GM19043 (cell line): ENCODE results near the gene FHIT.

Experiments
- ATAC-seq: cut with Tn5 transposase; IDR thresholded peaks from one replicate; pipeline ENCODE4 v1.9.1; 2021; ENCODE audit warnings: low read depth; ENCODE audit not compliant: unreplicated experiment

FHIT gene

DNA sequence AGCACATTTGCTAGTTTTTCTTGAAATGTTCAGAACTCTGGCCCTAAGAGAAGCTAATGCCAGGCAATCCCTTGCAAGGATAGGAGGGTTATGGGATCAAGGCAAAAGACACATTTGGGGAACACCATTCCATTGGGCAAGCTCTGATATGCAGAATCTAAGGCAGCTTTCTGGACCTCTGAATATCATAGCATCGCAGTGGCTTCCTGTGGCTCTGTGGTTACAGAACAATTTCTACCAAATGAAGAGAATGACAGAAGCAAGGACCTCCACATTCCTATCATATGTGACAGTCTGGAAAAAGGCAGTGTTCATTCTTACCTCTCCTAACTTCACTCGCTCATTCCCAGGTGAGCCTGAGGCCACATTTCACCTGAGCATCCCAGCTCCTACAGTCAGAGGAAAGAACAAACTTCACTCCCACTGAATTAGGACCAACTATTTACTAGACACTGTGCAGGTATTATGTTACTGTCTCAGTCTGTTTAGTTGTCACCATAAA, 1365.3 kb downstream of the FHIT start:
- ATAC-seq, result no peak

DNA sequence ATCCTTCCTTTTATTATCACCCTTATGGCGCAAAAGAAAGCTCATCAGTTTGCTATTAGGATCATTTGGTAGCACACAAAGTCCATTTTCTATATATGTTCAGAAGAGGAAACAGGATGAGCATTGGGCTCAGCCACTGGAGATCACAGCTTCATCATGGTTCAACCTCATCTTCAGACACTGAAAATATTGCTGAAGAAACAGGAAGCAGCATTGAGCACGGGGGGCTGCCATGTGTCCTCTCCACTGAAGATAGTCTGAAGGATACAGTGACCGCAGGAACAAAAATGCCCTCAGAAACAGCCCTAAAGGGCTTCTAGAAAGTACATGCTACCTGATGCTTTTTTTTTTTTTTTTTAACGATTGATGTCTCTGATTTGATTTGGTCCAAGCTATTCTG, 1366.2 kb downstream of the FHIT start:
- no peak for ATAC-seq

DNA sequence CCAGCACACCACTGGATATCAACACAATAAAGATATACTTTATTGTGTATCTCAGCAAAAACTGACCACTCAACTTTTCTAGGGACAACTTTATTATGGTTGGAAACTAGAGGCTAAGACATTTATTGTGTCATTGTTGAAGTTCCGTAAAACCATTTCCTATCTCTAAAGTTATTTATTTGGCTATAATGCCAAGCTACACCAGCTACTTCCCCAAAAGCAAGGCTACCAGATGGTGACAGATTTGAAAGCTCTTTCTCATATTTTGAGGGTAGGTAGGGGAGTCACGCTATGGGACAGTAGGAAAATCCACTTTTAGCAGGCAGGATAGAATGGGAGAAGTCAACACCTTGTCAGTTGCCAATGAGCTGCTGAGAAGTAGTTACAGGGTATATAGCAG, 1366.8 kb downstream of the FHIT start:
- ATAC-seq, result no peak

DNA sequence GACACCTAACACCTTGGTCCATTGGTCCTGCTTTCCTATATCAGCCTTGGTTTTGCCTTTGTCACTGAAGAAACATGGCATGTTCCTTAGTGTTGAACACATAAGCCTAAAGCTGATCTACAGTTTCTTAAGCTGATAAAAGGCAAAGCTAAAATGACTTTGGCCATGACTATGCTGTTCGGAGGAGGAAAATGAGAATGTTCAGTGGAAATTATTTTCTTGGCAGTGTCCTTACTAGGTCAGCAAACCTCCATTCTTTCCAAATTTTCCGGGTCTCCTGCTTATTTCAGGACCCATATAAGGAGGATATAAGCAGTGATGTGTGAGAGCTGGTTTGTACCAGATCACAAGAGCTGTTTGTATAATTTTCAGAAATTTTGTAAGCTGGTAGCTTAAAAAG, 1368.5 kb downstream of the FHIT start:
- ATAC-seq, result no peak

DNA sequence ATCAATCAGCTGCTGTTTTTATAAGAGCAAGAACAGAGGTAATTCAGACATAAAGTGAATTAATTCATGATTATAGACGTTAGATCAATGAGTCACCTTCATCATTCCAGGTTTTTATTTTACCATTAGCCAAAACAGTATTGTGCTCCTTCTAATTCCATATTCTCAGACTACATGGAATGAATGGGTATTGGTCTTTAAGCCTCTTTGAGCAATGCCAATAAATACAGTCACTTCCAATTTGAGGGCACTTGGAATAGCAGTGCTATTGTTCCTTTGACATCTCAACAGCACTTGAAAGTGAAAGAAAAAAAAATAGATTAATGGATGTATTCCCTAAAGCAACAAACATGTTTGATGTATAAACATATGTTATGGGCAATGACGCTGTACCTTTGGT, 1370.5 kb downstream of the FHIT start:
- ATAC-seq, result no peak

GRCh38 chr3:59879031-59879581, 1372.1 kb downstream of the FHIT start:
- ATAC-seq, result no peak

DNA sequence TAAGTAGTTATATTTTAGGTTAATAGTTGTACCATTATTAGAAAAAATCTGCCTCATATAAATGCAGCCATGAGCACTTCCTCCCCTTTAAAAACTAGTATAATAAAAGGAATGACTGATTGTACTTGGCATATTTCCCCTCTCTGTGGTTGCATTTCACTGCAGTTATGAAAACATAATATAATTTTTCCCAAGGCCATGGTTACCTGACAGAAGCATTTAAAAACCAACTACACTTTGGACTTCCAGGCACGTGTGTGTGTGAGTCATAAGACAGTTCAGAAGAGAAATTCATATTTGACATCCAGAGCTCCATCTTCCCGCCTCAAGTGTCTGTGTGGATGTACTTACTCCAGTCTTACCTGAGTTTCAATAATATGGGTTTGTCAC, 1373.2 kb downstream of the FHIT start:
- ATAC-seq, result no peak

DNA sequence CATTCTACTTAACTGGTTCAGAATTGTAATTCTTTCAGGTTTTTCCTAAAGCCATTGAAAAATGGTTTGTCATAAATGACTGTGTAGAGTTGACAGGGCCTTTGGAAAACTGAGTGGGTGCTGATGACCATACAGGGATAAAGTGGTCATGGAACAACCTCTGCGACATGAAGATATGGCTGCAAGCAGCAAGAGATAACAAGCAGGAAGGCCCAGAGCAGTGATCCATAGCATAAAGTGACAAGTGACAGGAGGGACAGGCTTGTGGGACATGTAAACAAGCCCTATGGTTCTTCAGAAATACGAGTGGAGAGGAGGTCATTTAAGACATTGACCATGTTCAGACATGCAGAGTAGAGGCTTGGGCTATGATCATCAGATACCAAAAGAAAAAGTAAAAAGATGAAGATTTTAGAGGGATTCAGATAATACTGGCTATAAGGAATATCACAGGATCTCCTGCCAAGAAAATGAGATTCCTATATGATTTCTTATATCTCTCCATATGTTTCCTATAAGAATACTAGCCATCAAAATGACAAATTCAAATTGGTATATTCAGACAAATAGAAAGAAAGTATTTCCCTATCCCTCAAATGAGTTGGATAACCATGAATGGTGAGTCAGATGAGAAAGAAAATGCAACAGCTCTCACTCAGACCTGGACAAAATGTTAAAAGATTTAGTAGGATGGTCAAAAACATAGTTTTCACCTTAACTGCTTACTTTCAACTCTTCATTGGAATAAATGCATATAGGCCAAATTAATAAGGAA, 1373.8 kb downstream of the FHIT start:
- ATAC-seq, result no peak

- ATAC-seq, result no peak
These were observed 1374.7 kb downstream of the FHIT start for GRCh38 chr3:59876533-59877062.

DNA sequence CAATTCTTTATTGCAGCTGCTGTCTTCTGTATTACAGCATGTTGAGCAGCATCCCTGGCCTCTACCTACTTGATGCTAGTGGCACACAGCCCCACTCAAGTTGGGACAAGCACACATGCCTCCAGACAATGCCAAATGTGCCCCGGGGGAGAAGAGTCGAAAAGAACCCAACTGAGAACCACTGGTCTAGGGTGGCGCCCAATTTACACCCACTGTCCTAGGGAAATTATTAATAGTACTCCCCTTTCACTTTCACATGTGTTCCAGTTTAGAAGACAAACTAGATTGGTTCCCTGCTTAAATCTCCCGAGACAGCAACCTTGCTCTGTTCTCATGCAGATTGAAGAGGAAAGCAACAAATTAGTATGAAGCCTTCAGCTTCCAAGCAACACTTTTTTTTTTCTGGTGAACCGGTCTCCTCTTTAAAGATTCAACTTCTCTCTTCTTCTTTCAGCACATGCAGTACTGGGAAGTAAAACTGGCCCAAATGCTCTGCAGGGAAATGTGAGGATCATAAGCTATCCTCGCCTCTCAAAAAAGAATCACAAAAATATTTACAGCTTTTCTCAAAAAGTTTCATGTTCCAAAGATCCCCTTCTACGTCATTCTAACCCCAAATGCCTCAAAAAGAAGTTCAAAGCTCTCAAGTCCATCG, 1377.5 kb downstream of the FHIT start:
- no peak for ATAC-seq

DNA sequence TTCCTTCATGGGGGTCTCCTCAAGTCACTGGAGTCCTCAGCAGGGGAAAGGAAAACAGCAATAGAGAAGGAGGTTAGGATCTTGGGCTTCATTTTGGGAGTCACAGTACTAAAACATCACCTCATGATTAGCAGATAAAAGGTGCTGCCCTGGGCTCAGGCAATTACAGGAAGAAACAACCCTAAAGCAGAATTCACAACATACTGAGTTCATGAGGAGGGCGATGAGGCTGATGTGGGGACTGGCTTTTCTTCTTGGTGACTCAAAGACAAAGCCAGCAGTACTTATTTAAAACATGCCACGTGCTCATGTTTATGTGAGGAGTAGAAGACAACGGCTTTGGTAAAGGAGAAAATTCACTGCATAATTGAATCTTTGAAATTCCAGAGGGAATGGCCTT, 1379.1 kb downstream of the FHIT start:
- no peak for ATAC-seq

GRCh38 chr3:59867185-59868002, 1383.9 kb downstream of the FHIT start:
- ATAC-seq, result no peak

GRCh38 chr3:59866076-59866475, 1385.2 kb downstream of the FHIT start:
- ATAC-seq, result no peak

DNA sequence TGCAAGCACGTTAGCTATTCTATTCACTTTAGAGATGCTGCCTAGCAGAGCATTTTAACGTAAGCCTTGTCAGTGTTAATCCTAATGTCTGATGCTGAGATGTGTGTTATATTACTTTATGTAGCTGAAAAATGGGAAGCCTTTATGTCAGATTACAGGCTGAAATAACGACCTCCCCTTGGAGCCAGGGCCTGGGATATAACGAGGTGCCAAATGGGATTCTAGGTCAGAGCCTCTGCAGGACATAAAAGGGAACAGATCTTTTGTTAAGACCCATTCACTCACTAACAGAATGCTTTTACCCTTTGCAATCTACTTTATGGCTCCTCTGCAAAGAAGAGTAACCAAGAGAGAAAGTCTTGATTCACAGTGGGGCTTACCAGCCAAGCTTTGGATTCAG, 1385.9 kb downstream of the FHIT start:
- no peak for ATAC-seq

- ATAC-seq, result no peak
These were observed 1388.6 kb downstream of the FHIT start for GRCh38 chr3:59862686-59863085.

- ATAC-seq, result peak; percentile 97
These were observed 1393.5 kb downstream of the FHIT start for GRCh38 chr3:59857589-59858346.

DNA sequence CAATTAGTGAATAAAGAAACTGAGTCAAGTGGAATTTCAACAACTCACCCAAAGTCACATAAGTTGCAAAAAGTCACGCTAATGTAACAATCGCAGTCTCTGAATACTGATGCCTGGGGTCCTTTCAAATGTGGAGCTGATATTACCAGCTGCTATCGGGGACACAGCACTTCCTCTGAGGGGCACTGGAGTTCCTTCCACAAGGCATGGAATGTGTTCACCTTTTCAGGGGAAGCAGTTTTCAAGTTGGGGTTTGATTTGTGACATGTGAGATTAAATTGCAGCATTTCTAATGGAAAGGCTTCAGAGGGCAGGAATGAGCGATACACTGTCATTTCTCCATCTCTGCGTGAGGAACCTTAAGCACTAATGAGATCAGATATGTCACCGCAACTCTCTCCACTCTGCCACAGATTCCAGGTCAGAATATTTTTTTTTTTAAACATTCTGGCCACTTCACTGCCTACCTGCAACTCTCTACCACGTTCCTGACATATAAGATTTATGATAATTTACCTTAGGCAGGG, 1394.3 kb downstream of the FHIT start:
- ATAC-seq, result no peak

GRCh38 chr3:59854061-59854709, 1397.1 kb downstream of the FHIT start:
- no peak for ATAC-seq

DNA sequence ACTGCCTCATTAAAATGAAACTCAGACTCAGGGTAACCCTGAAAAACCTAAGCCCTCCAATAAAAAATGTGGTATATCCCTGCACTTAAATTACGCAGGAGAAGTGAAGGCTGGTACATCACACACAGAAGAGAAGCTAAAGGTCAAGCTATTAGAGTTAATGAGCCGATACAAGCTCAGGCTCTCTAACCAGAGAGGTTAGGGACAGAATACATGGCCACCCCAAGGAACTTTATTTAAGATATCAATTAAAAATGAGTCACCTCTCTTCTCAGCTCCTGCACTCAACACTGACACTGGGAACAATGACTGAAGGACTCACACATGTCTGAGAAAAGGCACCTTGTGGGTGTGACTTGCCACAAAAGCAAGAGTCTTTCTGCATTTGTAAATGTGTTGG, 1400.8 kb downstream of the FHIT start:
- ATAC-seq, result no peak
